ENCODE measurements around the gene FOXJ2.
"Not testable (repeated sequence)": the region's sequence is repeated elsewhere in the genome, so short reads cannot be mapped to it uniquely, and the experiment has no call there.

The FOXJ2 gene

DNA sequence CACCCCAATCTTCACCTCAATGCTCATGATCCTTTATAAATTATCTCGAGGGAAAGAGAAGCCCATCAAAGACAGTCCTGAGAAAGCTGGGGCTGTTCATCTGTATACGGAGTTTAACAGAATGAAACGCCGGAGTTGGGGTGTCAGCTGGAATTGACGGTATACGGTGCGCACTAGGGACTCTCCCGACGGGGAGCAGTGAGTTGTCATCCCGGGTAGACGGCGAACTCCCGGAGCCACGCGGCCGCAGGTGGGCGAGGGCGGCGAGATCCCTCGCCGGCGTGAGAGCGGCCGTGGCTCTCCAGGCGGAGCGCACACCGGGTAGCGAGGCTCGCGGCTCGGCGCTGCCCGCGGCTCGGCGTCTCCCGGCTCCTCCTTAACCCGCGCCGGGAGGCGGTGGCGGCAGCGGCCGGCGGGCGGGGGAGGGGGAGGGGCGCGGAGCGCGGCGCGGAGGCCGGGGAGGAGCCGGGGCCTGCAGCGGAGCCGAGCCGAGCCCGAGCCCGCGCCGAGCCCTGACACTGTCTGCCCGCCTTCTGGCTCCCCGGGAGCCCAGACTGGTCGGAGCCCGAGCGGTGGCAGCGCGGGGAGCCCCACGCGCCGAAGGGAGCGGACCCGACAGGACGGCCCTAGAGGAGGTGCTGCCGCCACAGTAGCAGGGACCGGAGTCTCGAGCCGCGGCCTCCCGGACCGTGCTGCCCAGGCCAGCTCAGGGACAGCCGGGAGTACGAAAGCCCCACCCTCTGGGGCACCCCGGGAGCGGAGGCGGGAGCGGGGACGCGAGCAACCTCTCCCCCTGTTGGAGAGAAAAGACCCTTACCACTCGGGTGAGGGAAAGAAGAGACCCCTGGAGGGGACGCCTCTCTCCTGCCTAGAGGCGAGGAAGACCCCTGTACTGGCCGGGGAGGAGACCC lies at the start of gene FOXJ2:
Gene FOXJ2, plus strand, starts transcription at position 475 of the 911 bp plus-strand sequence. CDS start 7,117 bp downstream, outside the sequence.
- peak; percentile 13 for DNase-seq

DNA sequence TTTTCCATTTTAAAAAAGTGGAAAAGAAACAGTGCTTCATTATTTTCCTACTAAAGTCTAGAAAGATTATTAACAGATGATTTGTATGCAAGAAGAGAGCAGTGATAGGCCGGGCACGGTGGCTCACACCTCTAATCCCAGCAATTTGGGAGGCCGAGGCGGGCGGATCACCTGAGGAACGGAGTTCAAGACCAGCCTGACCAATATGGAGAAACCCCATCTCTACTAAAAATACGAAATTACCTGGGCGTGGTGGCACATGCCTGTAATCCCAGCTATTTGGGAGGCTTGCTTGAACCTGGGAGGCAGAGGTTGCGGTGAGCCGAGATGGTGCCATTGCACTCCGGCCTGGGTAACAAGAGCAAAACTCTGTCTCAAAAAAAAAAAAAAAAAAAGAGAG lies 49.5 kb upstream of the FOXJ2 start:
- DNase-seq, result not testable (repeated sequence)

DNA sequence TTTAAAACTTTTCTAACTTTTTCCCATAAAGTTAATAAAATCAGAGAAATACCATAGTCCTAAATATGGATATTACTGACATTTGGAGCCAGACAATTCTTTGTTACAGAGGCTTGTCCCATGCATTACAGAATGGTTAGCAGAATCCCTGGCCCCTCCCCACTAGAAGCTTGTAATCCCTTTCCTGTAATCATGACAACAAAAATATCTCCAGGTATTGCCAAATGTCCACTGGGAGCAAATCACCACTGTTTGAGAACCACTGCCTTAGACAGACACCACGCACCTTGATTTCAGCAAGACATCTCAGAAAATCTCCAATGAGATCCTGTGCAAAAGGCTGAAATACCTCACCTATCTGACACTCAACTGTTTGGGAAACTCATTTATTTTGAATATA lies 49.1 kb upstream of the FOXJ2 start:
- not testable (repeated sequence) for DNase-seq

DNA sequence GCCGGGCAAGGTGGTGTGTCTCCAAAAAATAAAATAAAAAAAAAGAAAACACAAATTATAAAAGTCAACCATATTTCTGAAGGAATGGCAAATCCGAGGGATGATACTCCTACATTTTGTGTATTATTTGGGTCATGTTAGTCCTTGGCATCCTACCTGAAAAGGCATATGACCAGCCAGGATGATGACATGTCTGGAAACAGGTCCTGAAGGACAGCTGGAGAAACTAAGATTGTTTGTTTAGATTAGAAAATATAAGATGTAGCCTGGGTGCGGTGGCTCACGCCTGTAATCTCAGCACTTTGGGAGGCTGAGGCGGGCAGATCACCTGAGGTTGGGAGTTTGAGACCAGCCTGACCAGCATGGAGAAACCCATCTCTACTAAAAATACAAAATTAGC lies 47.6 kb upstream of the FOXJ2 start:
- no peak for DNase-seq

- no peak for DNase-seq
Observed at GRCh38 chr12:7985802-7986418, 46.6 kb upstream of the FOXJ2 start.

- no peak for DNase-seq
Observed at GRCh38 chr12:7989827-7990491, 42.6 kb upstream of the FOXJ2 start.

DNA sequence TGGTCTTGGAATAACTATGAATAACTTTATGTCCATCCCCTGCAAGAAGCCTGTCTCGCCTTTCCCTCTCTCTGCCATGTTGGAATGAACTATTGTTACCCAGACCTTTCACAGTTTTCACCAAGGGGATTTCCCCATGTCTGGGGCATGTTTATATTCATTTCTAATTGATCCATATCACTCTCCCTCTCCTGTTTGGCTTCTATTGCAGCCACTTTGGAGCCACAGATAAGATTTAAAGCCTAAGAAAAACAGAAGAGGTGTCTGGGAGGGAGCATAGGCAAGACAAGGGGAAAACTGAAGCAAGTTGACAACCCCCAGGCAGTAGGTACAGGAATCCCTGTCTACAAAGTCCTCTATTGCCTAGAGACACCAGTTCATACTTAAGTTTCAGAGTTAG lies 41.0 kb upstream of the FOXJ2 start:
- DNase-seq, result no peak

DNA sequence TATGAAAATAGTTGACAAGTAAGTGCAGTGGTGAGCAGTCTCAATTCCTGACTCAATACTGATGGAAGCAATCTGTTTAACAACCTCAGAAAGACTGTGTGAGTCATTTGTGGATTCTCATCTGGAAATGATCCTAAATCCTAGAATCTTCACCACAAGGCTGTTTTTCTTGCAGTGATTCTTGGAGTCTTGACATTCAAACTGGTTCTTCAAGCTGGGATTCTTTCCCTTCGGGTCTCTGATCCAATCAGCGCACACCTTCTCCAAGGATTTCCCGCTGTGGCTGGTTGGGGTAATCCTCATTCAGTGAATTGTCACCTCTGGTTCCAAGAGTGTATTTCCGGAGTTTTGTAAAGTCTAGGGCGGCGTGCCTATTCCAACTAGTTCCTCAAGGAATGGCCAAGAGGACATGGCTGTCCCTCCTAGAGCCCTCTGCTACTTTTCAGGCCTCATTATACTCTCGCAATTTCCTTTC lies 37.7 kb upstream of the FOXJ2 start:
- no peak for DNase-seq

GRCh38 chr12:7995266-7995963 lies 37.1 kb upstream of the FOXJ2 start:
- DNase-seq, result no peak

DNA sequence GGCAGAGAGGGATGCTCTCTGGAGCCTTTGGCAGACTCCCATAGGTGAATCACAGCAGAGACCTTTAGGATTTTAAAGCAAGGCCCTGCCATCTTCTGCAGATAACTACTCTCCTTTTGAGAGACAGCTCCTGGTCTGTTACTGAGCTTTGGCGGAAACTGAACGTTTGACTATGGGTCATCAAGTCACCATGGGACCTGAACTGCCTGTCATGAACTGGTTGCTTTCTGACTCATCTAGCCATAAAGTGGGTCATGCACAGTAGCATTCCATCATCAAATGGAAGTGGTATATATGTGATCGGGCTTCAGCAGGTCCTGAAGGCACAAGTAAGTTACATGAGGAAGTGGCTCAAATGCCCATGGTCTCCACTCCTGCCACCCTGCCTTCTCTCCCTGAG lies 31.7 kb upstream of the FOXJ2 start:
- not testable (repeated sequence) for DNase-seq

GRCh38 chr12:8001496-8001895 lies 31.0 kb upstream of the FOXJ2 start:
- DNase-seq, result not testable (repeated sequence)

DNA sequence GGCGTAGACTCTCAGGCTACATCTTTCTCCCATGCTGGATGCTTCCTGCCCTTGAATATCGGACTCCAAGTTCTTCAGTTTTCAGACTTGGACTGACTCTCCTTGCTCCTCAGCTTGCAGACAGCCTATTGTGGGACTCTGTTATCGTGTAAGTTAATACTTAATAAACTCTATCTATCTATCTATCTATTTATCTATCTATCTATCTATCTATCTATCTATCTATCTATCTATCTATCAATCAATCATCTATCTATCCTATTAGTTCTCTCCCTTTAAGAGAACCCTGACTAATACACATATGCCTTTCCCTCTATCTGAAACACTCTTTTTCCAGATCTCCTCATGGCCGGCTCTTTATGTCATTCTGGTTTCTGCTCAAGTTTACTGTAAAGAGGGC lies 27.6 kb upstream of the FOXJ2 start:
- not testable (repeated sequence) for DNase-seq

DNA sequence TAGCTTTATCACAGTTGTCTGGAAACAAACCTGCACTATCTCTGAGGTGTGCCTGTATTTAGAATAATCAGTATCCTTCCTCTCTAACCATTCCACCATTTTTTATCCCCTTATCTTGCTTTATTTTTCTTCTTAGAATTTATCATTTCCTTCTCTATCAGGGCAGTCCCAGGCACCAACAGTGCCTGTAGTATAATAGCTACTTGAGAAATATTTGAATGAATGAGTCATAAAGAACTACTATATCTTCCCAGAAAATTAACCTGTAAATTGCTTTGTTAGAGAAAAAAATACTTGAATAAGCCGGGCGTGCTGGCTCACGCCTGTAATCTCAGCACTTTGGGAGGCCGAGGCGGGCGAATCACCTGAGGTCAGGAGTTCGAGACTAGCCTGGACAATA lies 21.2 kb upstream of the FOXJ2 start:
- no peak for DNase-seq

- DNase-seq, result no peak
Observed at GRCh38 chr12:8012651-8013309, 19.7 kb upstream of the FOXJ2 start.

DNA sequence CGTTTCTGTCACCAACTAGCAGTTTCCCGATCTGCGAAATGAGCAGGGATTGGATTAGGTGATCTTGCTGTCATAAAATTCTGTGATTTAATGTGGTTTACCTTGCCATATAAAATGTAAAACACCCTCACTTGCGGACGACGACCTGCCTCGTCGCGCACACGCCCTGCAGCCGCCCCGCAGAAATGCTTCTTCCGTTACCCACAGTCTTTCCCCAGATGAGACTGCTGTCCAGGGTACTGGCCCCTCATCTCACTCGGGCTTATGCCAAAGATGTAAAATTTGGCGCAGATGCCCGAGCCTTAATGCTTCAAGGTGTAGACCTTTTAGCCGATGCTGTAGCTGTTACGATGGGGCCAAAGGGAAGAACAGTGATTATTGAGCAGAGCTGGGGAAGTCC lies 17.7 kb upstream of the FOXJ2 start:
- DNase-seq, result no peak

DNA sequence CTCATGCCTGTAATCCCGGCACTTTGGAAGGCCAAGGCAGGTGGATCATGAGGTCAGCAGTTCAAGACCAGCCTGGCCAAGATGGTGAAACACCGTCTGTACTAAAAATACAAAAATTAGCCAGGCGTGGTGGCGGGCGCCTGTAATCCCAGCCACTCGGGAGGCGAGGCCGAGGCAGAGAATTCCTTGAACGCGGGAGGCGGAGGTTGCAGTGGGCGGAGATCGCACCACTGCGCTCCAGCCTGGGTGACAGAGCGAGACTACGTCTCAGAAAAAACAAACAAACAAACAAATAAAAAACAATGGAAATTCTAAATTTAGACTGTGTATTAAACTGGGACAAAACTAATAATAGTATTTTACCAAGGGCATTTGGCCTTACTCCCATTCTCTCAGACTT lies 14.3 kb upstream of the FOXJ2 start:
- DNase-seq, result not testable (repeated sequence)

GRCh38 chr12:8018666-8019581 lies 13.6 kb upstream of the FOXJ2 start:
- DNase-seq, result no peak

- peak; percentile 84 for DNase-seq
Observed at GRCh38 chr12:8026291-8026900, 6.1 kb upstream of the FOXJ2 start.

GRCh38 chr12:8027856-8028255 lies 4.7 kb upstream of the FOXJ2 start:
- DNase-seq, result no peak

GRCh38 chr12:8028267-8028666 lies 4.2 kb upstream of the FOXJ2 start:
- DNase-seq, result no peak

GRCh38 chr12:8030189-8030588 lies 2.3 kb upstream of the FOXJ2 start:
- DNase-seq, result no peak
